ENCODE data around the gene BOLL.
A peak's percentile ranks its signal among the peaks of the same experiment; 100 is the strongest.

BOLL gene

GRCh38 chr2:197800091-197800490 is 15.0 kb upstream of the BOLL start:
- no peaks in the 10 kb centered on the region for H3K9me3 Mint-ChIP-seq
- H3K27ac Mint-ChIP-seq: no peak overlapping the region
- peaks cover 4% of the 10 kb centered on the region for H3K27me3 Mint-ChIP-seq (ENCODE audit: low read depth)
- no peaks in the 10 kb centered on the region for H3K36me3 Mint-ChIP-seq (ENCODE audit: low read depth)
- no peak overlapping the region for H3K4me3 Mint-ChIP-seq
- TF ChIP-seq, protein P1, sequence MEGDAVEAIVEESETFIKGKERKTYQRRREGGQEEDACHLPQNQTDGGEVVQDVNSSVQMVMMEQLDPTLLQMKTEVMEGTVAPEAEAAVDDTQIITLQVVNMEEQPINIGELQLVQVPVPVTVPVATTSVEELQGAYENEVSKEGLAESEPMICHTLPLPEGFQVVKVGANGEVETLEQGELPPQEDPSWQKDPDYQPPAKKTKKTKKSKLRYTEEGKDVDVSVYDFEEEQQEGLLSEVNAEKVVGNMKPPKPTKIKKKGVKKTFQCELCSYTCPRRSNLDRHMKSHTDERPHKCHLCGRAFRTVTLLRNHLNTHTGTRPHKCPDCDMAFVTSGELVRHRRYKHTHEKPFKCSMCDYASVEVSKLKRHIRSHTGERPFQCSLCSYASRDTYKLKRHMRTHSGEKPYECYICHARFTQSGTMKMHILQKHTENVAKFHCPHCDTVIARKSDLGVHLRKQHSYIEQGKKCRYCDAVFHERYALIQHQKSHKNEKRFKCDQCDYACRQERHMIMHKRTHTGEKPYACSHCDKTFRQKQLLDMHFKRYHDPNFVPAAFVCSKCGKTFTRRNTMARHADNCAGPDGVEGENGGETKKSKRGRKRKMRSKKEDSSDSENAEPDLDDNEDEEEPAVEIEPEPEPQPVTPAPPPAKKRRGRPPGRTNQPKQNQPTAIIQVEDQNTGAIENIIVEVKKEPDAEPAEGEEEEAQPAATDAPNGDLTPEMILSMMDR (IDR thresholded peaks at IDR 0.05; ENCODE audit: unreplicated experiment in 3 of 3): no peak
- H3K4me1 Mint-ChIP-seq: peaks cover 31% of the 10 kb centered on the region

DNA sequence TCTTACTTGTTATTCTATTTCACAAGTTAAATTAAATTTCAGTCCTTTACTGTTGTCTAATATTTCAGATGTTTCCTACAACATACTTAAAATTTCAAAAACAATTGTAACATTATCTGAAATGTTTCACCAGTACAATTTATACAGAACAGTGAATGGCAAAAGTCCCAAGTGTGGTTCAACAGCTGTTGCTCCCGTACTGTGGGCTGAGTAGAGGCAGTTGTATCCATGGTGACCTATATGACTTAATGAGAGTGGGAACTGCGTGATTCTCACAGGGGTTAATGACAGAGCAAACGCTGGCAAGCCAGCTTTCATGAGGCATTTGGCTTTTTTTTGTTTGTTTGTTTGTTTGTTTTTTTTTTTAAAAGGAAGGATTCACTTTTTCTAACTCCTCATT is 13.9 kb upstream of the BOLL start:
- Mint-ChIP-seq H3K27me3 (ENCODE audit: low read depth) (peaks cover 1% of the 10 kb centered on the region), H3K9me3 (no peaks in the 10 kb centered on the region), H3K36me3 (ENCODE audit: low read depth) (no peaks in the 10 kb centered on the region), H3K4me3 (no peak overlapping the region), H3K4me1 (peaks cover 28% of the 10 kb centered on the region), H3K27ac (no peak overlapping the region)
- TF ChIP-seq, protein P1 (IDR thresholded peaks at IDR 0.05; ENCODE audit: unreplicated experiment in 3 of 3): no peak

DNA sequence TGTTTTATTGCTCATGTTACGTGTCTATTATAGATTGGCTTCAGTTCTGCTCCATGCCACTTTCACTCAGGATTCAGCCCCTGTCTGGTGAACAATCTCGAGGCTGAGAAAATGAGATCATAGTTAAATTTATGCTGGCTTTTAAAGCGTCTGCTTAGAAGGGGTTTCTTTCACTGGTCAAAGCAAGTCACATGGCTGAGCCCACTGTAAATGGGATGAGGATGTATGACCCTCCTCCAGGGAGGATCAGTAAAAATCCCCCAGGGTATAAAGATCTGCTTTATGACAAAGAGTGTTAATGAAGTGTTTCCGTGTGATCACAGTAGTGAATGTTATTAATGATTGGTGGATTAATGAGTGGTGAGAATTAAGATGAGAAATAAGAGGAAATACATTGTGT is 13.1 kb upstream of the BOLL start:
- Mint-ChIP-seq H3K9me3 (no peaks in the 10 kb centered on the region), H3K4me3 (no peak overlapping the region), H3K27ac (no peak overlapping the region), H3K27me3 (ENCODE audit: low read depth) (no peaks in the 10 kb centered on the region), H3K36me3 (ENCODE audit: low read depth) (no peaks in the 10 kb centered on the region), H3K4me1 (peaks cover 22% of the 10 kb centered on the region)
- TF ChIP-seq, protein P1 (IDR thresholded peaks at IDR 0.05; ENCODE audit: unreplicated experiment in 3 of 3): no peak

DNA sequence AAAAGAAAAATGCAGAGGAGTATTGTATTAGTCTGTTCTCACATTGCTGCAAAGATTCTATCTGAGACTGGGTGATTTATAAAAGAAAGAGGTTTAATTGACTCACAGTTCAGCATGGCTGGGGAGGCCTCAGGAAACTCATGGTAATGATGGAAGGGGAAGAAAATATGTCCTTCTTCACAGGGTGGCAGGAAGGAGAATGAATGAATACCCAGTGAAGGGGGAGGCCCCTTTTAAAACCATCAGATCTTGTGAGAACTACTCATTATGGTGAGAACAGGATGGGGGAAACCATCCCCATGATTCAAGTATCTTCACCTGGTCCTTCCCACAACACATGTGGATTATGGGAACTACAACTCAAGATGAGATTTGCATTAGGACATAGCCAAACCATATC is 10.2 kb upstream of the BOLL start:
- Mint-ChIP-seq H3K4me3 (no peak overlapping the region), H3K4me1 (peaks cover 18% of the 10 kb centered on the region)

DNA sequence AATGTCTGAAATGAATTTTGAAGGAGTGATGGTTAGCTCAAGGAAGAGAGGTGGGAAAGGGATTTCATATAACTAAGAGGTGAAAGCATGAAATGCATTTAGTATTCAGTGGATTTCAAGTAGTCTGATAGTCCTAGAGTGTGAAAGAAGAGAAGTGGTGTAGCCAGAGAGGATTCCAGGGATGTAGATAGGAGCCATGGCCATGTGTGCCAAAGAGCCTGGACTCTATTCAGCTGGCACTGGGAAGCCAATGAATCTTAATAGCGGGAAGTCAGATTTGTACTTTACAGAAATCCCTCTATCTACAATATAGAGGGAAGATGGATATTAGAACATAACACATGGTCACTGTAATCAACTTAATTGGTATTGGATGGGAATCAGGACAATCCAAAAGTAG is 8.3 kb upstream of the BOLL start:
- H3K27me3 Mint-ChIP-seq (ENCODE audit: low read depth): no peaks in the 10 kb centered on the region
- no peaks in the 10 kb centered on the region for H3K9me3 Mint-ChIP-seq
- TF ChIP-seq, protein P1 (IDR thresholded peaks at IDR 0.05; ENCODE audit: unreplicated experiment in 3 of 3): no peak
- no peak overlapping the region for H3K27ac Mint-ChIP-seq
- peaks cover 10% of the 10 kb centered on the region for H3K4me1 Mint-ChIP-seq
- H3K4me3 Mint-ChIP-seq: no peak overlapping the region
- no peaks in the 10 kb centered on the region for H3K36me3 Mint-ChIP-seq (ENCODE audit: low read depth)

More for the DNA sequence above, 10.2 kb upstream of the BOLL start:
- TF ChIP-seq, protein P1 (IDR thresholded peaks at IDR 0.05; ENCODE audit: unreplicated experiment in 3 of 3): no peak
- Mint-ChIP-seq H3K27ac (no peak overlapping the region), H3K9me3 (no peaks in the 10 kb centered on the region), H3K27me3 (ENCODE audit: low read depth) (no peaks in the 10 kb centered on the region), H3K36me3 (ENCODE audit: low read depth) (no peaks in the 10 kb centered on the region)

- no peaks in the 10 kb centered on the region for H3K9me3 Mint-ChIP-seq
- peaks cover 13% of the 10 kb centered on the region for H3K27me3 Mint-ChIP-seq (ENCODE audit: low read depth)
- TF ChIP-seq, protein P1 (IDR thresholded peaks at IDR 0.05; ENCODE audit: unreplicated experiment in 3 of 3): peak in 2 of 3 experiments; percentile 27 to 33
- H3K27ac Mint-ChIP-seq: no peak overlapping the region
- H3K4me1 Mint-ChIP-seq: no peaks in the 10 kb centered on the region
- H3K4me3 Mint-ChIP-seq: peak overlapping the region in 2 of 3 experiments; percentile 8 to 44
- H3K36me3 Mint-ChIP-seq (ENCODE audit: low read depth): no peaks in the 10 kb centered on the region
Measured at GRCh38 chr2:197786010-197786877, 1.1 kb upstream of the BOLL start.

All from nephron (organoid).